Forelimb muscle (tissue), 1 donor: ENCODE data around the gene TP53. TPM values are rescaled to one million over a fixed set of nuclear protein-coding genes. Genes with fewer than 3 reads are reported as not detected.
A peak's percentile ranks its signal among the peaks of the same experiment; 100 is the strongest.

Source experiments
- DNase-seq: peaks from one replicate; pipeline ENCODE4 v3.0.0-alpha.2; 2013; ENCODE audit warnings: low read depth
- polyA plus RNA-seq: library from polyadenylated mRNA; unstranded; fragments of 120-200 nt; gene quantifications from one replicate; pipeline ENCODE4 v1.2.1, GENCODE V29; 2013; ENCODE audit not compliant: insufficient read length

TP53 gene
- polyA plus RNA-seq: 32.3 TPM

DNA sequence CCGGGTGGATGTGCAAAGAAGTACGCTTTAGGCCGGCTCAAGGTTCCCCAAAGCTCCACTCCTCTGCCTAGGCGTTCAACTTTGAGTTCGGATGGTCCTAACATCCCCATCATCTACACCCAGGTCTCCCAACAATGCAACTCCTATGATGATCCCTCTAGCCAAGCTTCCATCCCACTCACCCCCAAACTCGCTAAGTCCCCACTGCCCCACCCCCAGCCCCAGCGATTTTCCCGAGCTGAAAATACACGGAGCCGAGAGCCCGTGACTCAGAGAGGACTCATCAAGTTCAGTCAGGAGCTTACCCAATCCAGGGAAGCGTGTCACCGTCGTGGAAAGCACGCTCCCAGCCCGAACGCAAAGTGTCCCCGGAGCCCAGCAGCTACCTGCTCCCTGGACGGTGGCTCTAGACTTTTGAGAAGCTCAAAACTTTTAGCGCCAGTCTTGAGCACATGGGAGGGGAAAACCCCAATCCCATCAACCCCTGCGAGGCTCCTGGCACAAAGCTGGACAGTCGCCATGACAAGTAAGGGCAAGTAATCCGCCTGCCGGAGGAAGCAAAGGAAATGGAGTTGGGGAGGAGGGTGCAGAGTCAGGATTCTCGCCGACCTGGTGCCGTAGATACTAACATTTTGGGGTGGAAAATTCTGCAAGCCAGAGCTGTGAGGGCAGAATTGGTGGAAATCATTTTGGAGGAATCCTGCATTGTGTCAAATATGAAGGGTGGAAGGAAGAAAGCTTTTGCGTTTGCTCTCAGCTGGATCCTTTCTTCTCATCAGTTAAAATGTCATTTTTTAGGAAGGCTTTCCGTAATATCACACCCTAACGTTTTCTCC, at the start of gene TP53:
Gene TP53 (minus strand): TSS at position 419 of the 836 bp plus-strand sequence. CDS start 10,896 bp downstream, outside the sequence.
- peak; percentile 80 for DNase-seq

- DNase-seq: no peak
Observed at GRCh38 chr17:7732981-7733539, 45.8 kb upstream of the TP53 start.

GRCh38 chr17:7729816-7730215, 42.5 kb upstream of the TP53 start:
- DNase-seq: no peak

DNA sequence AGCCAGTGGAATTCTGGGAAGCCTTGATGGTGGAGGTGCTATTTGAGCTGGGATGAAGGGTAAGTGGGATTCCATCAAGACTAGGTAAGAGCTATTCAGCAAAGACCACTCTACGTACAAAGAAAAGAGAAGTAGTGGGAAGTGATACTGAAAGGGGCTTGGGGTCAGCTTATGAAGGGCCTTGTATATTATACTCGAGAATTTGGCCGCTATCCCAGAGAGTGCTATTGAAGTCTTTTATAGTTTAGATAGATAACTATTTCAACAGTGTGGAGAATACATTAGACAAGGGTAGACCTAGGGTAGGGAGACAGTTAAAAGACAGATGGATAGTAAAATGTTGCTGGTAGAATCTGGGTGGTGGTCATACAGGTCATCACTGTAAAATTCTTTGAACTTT, 40.6 kb upstream of the TP53 start:
- DNase-seq: no peak

GRCh38 chr17:7721612-7722011, 34.3 kb upstream of the TP53 start:
- no peak for DNase-seq

GRCh38 chr17:7720125-7720524, 32.8 kb upstream of the TP53 start:
- no peak for DNase-seq

GRCh38 chr17:7719661-7720060, 32.4 kb upstream of the TP53 start:
- no peak for DNase-seq

GRCh38 chr17:7717756-7718350, 30.6 kb upstream of the TP53 start:
- no peak for DNase-seq

DNA sequence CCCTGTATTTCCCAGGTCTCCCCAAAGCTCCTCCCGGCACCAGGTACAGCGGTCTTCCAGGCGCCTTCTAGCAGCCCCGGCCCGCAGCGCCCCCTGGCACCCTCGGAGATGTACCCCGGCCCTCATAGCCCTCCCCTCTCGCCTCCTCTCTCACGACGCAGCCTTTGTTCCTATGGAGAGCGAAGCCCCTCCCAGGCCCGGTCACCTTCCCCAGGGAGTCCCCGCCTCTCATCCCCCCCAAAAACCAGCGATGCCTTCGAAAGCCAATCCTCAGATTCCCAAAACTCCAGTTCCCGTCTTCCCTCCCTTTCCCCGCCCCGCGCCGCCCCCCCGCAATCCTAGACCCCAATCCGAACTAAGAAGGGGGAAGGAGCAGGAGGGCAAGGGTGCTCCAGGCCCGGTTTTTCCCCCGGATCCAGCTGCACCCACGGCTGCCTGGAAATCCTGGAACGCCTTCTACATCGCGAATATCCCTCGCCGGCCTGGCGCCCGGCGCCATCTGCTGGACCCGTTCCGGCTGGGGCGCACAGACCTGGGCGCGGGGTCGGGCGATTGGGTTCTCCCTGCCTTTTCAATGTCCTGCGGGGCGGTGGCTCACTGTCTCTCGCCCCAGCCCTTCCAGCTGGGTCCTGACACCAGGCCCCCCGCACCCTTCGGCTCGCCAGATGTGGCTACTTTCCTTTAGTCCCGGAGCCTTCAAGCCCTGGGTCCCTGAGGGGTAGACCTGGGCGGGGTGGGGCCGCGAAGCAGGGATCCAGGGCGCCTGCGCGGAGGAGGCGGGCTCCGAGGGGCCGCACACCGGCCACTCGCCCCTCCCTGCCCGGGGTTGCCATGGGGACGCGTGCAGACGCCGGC, 29.8 kb upstream of the TP53 start, which contains the start of gene DNAH2:
Gene DNAH2 (plus strand): TSS at position 844 of the 855 bp plus-strand sequence. CDS start 1,991 bp downstream, outside the sequence.
- DNase-seq: peak; percentile 73

GRCh38 chr17:7715936-7716886, 28.9 kb upstream of the TP53 start:
- DNase-seq: no peak

- no peak for DNase-seq
Observed at GRCh38 chr17:7714721-7715594, 27.7 kb upstream of the TP53 start.

- DNase-seq: no peak
Observed at GRCh38 chr17:7713782-7714181, 26.5 kb upstream of the TP53 start.

DNA sequence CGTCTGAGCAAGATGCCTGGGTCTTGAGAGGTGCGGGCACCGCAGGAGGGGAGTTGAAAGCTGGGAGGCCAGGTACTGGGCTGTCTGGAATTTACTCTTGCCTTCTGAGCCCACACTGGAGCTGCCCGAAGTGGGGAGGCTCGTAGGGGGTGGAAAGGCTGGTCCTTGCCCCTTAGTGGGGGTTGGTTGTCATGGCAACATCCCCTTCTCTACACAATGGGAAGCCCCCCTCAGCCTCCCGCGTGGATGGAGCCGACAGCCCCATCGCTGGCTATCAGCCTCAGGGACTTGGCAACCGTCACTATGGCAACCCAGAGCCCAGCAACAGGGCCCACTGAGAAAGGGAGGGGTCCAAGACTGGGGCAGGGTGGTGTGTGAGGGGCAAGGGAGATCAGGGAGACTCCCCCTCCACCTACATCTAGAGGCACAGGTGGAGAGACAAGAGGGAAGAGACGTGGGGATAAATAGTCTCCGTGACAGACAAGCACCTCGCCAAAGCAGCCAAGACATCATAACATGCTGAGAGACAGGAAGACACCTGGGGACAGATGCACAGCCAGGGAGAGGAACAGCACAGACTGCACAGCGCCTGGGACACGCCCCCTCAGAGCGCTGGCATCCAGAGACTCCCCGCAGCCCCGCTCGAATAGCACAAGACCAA, 25.0 kb upstream of the TP53 start:
- DNase-seq: no peak

- no peak for DNase-seq
Observed at GRCh38 chr17:7711051-7711755, 23.9 kb upstream of the TP53 start.

- no peak for DNase-seq
Observed at GRCh38 chr17:7710301-7710700, 23.0 kb upstream of the TP53 start.

- no peak for DNase-seq
Observed at GRCh38 chr17:7709031-7709430, 21.7 kb upstream of the TP53 start.

- DNase-seq: no peak
Observed at GRCh38 chr17:7707858-7708750, 20.8 kb upstream of the TP53 start.
